Measurements from ENCODE around the gene LHX6. TPM values are rescaled to one million over a fixed set of nuclear protein-coding genes. Genes with fewer than 3 reads are reported as not detected.

Gene LHX6
- total and polyA plus RNA-seq, 2 of the 13 experiments (the other 11 are each of a cell fraction or from before 2014, with no cell fraction given): 1.1 to 1.3 TPM

DNA sequence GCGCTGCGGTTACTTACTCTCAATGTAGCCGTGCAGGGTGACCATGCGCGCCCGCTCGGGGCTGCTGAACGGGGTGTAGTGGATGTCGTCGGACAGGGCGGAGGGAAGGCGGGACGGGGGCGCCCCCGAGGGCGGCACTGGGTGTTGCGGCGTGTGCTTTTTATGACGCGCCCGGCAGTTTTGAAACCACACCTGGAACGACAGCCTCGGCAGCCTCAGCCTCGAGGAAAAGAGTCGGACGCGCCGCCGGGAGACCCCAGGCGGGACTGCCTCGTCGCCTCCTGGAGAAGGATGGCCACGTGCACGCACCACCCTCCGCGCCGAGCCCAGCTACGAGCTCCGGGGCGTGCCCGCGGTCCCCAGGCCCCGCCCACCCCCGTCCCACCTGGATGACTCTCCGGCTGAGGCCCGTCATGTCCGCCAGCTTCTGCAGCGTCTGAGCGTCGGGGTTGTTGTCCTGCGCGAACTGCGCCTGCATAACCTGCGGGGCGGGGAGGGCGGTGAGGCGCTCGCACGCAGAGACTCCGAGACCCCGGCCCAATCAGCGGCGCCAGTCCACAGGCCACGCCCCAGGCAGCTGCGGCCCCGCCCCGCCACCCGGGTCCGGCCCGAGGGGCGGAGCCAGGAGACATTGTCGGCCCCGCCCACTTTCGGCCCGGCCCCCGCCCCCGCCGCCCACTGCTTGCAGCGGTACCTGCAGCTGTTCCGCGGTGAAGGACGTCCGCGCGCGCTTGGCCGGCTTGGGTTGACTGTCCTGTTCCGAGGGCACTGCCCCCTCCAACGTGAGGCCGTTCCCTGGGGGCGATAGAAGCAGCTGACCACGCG lies 15.0 kb downstream of the LHX6 start (continued):
- TF ChIP-seq, protein P1, sequence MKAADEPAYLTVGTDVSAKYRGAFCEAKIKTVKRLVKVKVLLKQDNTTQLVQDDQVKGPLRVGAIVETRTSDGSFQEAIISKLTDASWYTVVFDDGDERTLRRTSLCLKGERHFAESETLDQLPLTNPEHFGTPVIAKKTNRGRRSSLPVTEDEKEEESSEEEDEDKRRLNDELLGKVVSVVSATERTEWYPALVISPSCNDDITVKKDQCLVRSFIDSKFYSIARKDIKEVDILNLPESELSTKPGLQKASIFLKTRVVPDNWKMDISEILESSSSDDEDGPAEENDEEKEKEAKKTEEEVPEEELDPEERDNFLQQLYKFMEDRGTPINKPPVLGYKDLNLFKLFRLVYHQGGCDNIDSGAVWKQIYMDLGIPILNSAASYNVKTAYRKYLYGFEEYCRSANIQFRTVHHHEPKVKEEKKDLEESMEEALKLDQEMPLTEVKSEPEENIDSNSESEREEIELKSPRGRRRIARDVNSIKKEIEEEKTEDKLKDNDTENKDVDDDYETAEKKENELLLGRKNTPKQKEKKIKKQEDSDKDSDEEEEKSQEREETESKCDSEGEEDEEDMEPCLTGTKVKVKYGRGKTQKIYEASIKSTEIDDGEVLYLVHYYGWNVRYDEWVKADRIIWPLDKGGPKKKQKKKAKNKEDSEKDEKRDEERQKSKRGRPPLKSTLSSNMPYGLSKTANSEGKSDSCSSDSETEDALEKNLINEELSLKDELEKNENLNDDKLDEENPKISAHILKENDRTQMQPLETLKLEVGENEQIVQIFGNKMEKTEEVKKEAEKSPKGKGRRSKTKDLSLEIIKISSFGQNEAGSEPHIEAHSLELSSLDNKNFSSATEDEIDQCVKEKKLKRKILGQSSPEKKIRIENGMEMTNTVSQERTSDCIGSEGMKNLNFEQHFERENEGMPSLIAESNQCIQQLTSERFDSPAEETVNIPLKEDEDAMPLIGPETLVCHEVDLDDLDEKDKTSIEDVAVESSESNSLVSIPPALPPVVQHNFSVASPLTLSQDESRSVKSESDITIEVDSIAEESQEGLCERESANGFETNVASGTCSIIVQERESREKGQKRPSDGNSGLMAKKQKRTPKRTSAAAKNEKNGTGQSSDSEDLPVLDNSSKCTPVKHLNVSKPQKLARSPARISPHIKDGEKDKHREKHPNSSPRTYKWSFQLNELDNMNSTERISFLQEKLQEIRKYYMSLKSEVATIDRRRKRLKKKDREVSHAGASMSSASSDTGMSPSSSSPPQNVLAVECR (CRISPR knock-in tag; IDR thresholded peaks at IDR 0.05; ENCODE audit: borderline replicate concordance): peak; percentile 48
- no peak for TF ChIP-seq CBX2 (IDR thresholded peaks at IDR 0.05; ENCODE audit: low read depth, low read length)
- TF ChIP-seq CBX2 (CRISPR knock-in tag; IDR thresholded peaks at IDR 0.05; ENCODE audit: low read depth): no peak
- peak; percentile 69; the same call in 1 of the 2 replicates for TF ChIP-seq ZSCAN21 (CRISPR knock-in tag; IDR thresholded peaks at IDR 0.05; ENCODE audit: borderline replicate concordance)
- TF ChIP-seq, protein P2, sequence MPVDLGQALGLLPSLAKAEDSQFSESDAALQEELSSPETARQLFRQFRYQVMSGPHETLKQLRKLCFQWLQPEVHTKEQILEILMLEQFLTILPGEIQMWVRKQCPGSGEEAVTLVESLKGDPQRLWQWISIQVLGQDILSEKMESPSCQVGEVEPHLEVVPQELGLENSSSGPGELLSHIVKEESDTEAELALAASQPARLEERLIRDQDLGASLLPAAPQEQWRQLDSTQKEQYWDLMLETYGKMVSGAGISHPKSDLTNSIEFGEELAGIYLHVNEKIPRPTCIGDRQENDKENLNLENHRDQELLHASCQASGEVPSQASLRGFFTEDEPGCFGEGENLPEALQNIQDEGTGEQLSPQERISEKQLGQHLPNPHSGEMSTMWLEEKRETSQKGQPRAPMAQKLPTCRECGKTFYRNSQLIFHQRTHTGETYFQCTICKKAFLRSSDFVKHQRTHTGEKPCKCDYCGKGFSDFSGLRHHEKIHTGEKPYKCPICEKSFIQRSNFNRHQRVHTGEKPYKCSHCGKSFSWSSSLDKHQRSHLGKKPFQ (CRISPR knock-in tag; IDR thresholded peaks at IDR 0.05; ENCODE audit: insufficient replicate concordance): peak; percentile 31
- TF ChIP-seq NKX3-1 (CRISPR knock-in tag; IDR thresholded peaks at IDR 0.05): peak; percentile 91
- peak; percentile 71; the same call in 1 of the 2 replicates for TF ChIP-seq ZNF563 (CRISPR knock-in tag; IDR thresholded peaks at IDR 0.05)
- no peak for TF ChIP-seq ELF4 (CRISPR knock-in tag; IDR thresholded peaks at IDR 0.05; ENCODE audit: borderline replicate concordance)
- TF ChIP-seq SOX5 (CRISPR knock-in tag; IDR thresholded peaks at IDR 0.05; ENCODE audit: borderline replicate concordance): peak; percentile 8; the same call in 1 of the 2 replicates
- TF ChIP-seq, protein P3, sequence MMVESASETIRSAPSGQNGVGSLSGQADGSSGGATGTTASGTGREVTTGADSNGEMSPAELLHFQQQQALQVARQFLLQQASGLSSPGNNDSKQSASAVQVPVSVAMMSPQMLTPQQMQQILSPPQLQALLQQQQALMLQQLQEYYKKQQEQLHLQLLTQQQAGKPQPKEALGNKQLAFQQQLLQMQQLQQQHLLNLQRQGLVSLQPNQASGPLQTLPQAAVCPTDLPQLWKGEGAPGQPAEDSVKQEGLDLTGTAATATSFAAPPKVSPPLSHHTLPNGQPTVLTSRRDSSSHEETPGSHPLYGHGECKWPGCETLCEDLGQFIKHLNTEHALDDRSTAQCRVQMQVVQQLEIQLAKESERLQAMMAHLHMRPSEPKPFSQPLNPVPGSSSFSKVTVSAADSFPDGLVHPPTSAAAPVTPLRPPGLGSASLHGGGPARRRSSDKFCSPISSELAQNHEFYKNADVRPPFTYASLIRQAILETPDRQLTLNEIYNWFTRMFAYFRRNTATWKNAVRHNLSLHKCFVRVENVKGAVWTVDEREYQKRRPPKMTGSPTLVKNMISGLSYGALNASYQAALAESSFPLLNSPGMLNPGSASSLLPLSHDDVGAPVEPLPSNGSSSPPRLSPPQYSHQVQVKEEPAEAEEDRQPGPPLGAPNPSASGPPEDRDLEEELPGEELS (CRISPR knock-in tag; IDR thresholded peaks at IDR 0.05): peak; percentile 25; the same call in 1 of the 2 replicates
- TF ChIP-seq SP4 (CRISPR knock-in tag; IDR thresholded peaks at IDR 0.05): 0 out of 2 replicates have a peak, but pooled peaks have one; percentile 22
- TF ChIP-seq KLF6 (CRISPR knock-in tag; IDR thresholded peaks at IDR 0.05): 0 out of 2 replicates have a peak, but pooled peaks have one; percentile 37
- TF ChIP-seq SPEN (CRISPR knock-in tag; IDR thresholded peaks at IDR 0.05; ENCODE audit: low read depth): peak; percentile 33; the same call in 1 of the 2 replicates
- TF ChIP-seq, protein P4, sequence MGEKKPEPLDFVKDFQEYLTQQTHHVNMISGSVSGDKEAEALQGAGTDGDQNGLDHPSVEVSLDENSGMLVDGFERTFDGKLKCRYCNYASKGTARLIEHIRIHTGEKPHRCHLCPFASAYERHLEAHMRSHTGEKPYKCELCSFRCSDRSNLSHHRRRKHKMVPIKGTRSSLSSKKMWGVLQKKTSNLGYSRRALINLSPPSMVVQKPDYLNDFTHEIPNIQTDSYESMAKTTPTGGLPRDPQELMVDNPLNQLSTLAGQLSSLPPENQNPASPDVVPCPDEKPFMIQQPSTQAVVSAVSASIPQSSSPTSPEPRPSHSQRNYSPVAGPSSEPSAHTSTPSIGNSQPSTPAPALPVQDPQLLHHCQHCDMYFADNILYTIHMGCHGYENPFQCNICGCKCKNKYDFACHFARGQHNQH (CRISPR knock-in tag; IDR thresholded peaks at IDR 0.05): 0 out of 2 replicates have a peak, but pooled peaks have one; percentile 11
- TF ChIP-seq, protein P5, sequence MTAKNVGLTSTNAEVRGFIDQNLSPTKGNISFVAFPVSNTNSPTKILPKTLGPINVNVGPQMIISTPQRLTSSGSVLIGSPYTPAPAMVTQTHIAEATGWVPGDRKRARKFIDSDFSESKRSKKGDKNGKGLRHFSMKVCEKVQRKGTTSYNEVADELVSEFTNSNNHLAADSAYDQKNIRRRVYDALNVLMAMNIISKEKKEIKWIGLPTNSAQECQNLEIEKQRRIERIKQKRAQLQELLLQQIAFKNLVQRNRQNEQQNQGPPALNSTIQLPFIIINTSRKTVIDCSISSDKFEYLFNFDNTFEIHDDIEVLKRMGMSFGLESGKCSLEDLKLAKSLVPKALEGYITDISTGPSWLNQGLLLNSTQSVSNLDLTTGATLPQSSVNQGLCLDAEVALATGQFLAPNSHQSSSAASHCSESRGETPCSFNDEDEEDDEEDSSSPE (CRISPR knock-in tag; IDR thresholded peaks at IDR 0.05): peak; percentile 69

Data from HepG2 (cell line).